Measurements from ENCODE around the gene SLC17A8.

The SLC17A8 gene

GRCh38 chr12:100463661-100464060 is 106.8 kb downstream of the SLC17A8 start:
- no peak for FAIRE-seq
- no peak for DNase-seq (ENCODE audit: extremely low spot score, insufficient read length, low read depth)

- DNase-seq (ENCODE audit: extremely low spot score, insufficient read length, low read depth) = no peak
- no peak for FAIRE-seq
Observed at GRCh38 chr12:100464529-100464928, 107.7 kb downstream of the SLC17A8 start.

GRCh38 chr12:100468126-100468525 is 111.3 kb downstream of the SLC17A8 start:
- DNase-seq (ENCODE audit: extremely low spot score, insufficient read length, low read depth) (no peak), FAIRE-seq (no peak)
